ENCODE measurements around the gene ABCD3.

ABCD3 gene

DNA sequence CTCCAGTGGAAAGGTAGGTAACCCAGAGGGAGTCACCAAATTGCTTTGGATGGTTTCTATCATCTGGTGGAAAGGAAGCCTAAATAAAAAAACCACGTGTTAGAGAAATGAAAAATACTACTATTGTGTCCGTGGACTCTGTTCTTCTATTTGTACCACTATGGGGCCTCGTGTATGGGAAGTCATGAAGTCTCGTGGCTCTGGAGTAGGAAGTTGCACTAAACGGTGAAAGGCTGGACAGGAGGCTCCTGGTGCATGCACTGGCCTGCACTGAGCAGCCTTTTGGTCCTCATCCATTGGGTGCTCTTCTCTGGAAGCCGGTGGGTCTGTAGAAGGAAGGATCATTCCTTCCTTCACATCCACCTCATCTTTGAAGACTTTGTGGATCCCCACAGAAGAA, 106.3 kb downstream of the ABCD3 start:
- DNase-seq (ENCODE audit: low read depth, low spot score), result no peak
- WGBS (ENCODE audit: insufficient coverage, insufficient read length), result no CpG with 5 or more reads among the region's 6 CpGs
- Histone ChIP-seq H3K36me3 (ENCODE audit: control insufficient read depth, insufficient read depth, low read length) (no peaks in the 10 kb centered on the region), H3K4me3 (ENCODE audit: low read length) (no peak overlapping the region), H3K9me3 (ENCODE audit: control insufficient read depth, insufficient read depth, low read length) (no peaks in the 10 kb centered on the region), H3K4me1 (ENCODE audit: control insufficient read depth, insufficient read depth, low read length) (no peaks in the 10 kb centered on the region), H3K27ac (ENCODE audit: low read length) (no peak overlapping the region), H3K27me3 (ENCODE audit: control insufficient read depth, insufficient read depth, low read length) (no peaks in the 10 kb centered on the region)

DNA sequence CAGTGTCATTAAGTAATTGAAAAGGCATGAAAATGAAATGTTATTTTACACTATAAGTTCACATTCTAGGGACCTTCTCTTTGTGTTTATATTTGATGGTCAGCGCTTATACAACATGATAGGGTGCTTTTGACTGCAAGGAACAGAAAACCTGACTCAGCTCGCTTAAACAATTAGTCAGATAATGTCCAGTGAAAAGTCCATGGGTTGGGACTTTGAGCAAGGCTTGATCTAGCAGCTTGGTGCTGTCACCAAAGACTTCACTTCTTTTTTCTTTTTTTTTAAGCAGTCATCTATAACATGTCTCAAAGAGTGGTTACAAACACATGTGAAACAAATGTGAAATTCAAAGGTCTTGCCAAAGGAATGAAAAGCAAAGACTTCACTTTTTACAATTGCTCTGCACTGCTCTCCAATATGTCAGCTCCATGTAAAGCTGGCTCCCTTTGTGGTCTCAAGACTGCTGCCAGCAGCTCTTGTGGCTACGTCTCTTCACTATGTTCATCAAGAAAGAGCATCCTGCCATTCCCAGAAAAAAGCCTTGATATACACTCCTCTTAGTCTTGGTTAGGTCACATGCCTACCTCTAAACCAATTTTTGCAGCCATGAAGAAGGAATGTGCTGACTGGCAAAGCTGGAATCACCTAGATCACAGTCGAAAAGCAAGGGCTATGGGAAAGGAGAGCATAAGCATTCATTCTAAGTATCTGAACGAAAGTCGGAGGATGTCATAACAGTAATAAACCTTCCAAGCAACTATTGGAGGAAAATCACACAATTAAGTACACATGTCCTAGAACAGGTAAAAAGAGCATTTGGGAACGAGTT, 108.2 kb downstream of the ABCD3 start:
- WGBS (ENCODE audit: insufficient coverage, insufficient read length), result no CpG with 5 or more reads among the region's 7 CpGs

DNA sequence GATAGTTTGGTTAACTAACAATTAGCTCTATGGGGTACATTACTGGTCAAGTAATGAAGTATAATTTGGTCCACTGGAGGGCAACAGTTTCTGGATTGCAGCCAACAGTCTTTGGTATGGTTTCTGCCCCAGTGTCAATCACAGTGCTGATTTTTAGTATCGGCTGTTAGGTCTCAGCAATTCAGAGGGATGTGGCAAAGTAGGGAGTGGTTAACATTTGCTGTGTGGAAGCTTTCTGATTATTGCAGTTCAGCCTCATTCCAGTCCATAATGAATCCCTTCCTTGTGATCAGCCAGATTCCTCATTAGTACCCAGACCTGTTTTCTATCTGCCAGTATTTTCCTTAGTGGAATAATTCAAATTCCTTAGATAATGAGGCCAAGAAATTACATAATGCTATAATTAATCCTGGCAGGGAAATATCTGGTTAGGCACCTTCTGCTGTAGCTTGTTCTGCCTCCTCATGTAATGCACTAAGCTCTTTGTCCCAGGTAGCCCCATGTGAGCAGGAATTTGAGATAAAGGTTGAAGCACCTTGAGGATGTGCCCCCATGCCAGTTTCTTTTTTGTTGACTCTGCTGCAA, 109.3 kb downstream of the ABCD3 start:
- Histone ChIP-seq H3K27me3 (ENCODE audit: control insufficient read depth, insufficient read depth, low read length) (no peaks in the 10 kb centered on the region), H3K9me3 (ENCODE audit: control insufficient read depth, insufficient read depth, low read length) (no peaks in the 10 kb centered on the region), H3K36me3 (ENCODE audit: control insufficient read depth, insufficient read depth, low read length) (peaks cover 9% of the 10 kb centered on the region), H3K27ac (ENCODE audit: low read length) (no peak overlapping the region), H3K4me1 (ENCODE audit: control insufficient read depth, insufficient read depth, low read length) (no peaks in the 10 kb centered on the region), H3K4me3 (ENCODE audit: low read length) (no peak overlapping the region)
- DNase-seq (ENCODE audit: low read depth, low spot score), result no peak
- no CpG with 5 or more reads among the region's 1 CpG for WGBS (ENCODE audit: insufficient coverage, insufficient read length)

More for the DNA sequence above, 108.2 kb downstream of the ABCD3 start:
- H3K4me3 ChIP-seq (ENCODE audit: low read length), result no peak overlapping the region
- peaks cover 3% of the 10 kb centered on the region; the same call in 1 of the 2 replicates for H3K36me3 ChIP-seq (ENCODE audit: control insufficient read depth, insufficient read depth, low read length)
- no peaks in the 10 kb centered on the region for H3K9me3 ChIP-seq (ENCODE audit: control insufficient read depth, insufficient read depth, low read length)
- H3K4me1 ChIP-seq (ENCODE audit: control insufficient read depth, insufficient read depth, low read length), result no peaks in the 10 kb centered on the region
- DNase-seq (ENCODE audit: low read depth, low spot score), result no peak
- H3K27ac ChIP-seq (ENCODE audit: low read length), result no peak overlapping the region
- no peaks in the 10 kb centered on the region for H3K27me3 ChIP-seq (ENCODE audit: control insufficient read depth, insufficient read depth, low read length)

DNA sequence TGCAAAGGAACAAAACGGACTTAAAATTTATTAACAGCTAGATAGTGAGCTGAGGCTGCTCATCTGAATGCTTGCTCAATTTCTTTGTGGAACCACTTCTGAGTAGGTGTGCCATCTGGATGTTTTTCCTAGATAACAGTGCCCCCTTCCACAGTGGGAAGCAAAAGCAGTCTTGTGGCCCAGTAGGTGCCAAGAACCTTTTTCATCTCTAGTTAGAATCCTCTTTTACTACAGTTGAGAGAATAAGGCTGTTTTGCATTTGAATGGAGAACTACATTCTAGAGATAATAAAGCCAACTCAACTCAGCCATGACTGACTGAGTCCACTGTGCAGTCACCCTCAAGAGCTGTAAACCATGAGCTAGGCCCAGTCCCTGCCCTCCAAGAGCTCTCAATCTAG, 110.1 kb downstream of the ABCD3 start:
- WGBS (ENCODE audit: insufficient coverage, insufficient read length), result no CpG with 5 or more reads among the region's 1 CpG
- Histone ChIP-seq H3K4me3 (ENCODE audit: low read length) (no peak overlapping the region), H3K4me1 (ENCODE audit: control insufficient read depth, insufficient read depth, low read length) (no peaks in the 10 kb centered on the region), H3K27ac (ENCODE audit: low read length) (no peak overlapping the region), H3K36me3 (ENCODE audit: control insufficient read depth, insufficient read depth, low read length) (peaks cover 9% of the 10 kb centered on the region), H3K27me3 (ENCODE audit: control insufficient read depth, insufficient read depth, low read length) (no peaks in the 10 kb centered on the region), H3K9me3 (ENCODE audit: control insufficient read depth, insufficient read depth, low read length) (no peaks in the 10 kb centered on the region)
- DNase-seq (ENCODE audit: low read depth, low spot score), result no peak

DNA sequence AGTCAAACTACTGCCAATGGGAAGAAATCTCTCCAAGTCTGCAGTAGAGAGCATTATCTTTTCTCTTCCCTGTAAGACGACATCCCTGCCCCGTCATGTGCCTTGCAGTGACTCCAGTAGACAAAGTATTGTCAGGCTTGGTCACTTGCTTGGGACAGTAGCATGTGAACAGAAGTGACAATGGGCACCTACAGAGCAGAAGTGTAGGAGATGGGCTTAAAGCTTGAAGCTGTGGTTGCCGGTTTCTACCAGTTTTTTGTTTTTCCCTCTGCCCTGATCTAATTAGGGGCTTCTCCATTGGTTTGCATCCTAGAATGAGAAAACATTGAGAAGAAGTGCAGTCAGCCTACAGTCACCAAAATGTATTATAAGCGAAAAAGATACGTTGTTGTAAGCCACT, 110.6 kb downstream of the ABCD3 start:
- Histone ChIP-seq H3K4me3 (ENCODE audit: low read length) (no peak overlapping the region), H3K36me3 (ENCODE audit: control insufficient read depth, insufficient read depth, low read length) (peaks cover 9% of the 10 kb centered on the region), H3K27ac (ENCODE audit: low read length) (no peak overlapping the region), H3K4me1 (ENCODE audit: control insufficient read depth, insufficient read depth, low read length) (no peaks in the 10 kb centered on the region), H3K9me3 (ENCODE audit: control insufficient read depth, insufficient read depth, low read length) (no peaks in the 10 kb centered on the region), H3K27me3 (ENCODE audit: control insufficient read depth, insufficient read depth, low read length) (no peaks in the 10 kb centered on the region)
- no peak for DNase-seq (ENCODE audit: low read depth, low spot score)
- WGBS (ENCODE audit: insufficient coverage, insufficient read length), result no CpG with 5 or more reads among the region's 5 CpGs

DNA sequence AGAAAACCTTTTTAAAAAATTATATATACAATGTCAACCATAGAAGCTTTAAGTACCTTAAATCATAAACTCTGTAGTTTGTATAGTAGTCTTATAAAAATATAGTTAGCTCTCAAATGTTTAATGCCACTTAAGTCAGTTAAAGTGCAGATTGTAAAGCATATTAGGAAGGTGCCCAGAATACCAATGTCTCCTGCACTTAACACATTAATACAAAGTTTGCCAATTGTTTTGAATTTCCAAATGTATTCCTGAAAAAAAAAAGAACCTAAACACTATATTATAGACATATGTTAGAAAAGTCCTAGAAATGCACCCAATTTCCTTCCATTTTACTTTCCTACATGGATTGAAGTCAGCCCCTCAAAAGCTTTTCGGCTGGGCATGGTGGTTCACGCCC, 111.2 kb downstream of the ABCD3 start:
- Histone ChIP-seq H3K9me3 (ENCODE audit: control insufficient read depth, insufficient read depth, low read length) (no peaks in the 10 kb centered on the region), H3K4me1 (ENCODE audit: control insufficient read depth, insufficient read depth, low read length) (no peaks in the 10 kb centered on the region), H3K4me3 (ENCODE audit: low read length) (no peak overlapping the region), H3K27ac (ENCODE audit: low read length) (no peak overlapping the region), H3K27me3 (ENCODE audit: control insufficient read depth, insufficient read depth, low read length) (no peaks in the 10 kb centered on the region), H3K36me3 (ENCODE audit: control insufficient read depth, insufficient read depth, low read length) (peaks cover 9% of the 10 kb centered on the region)
- no peak for DNase-seq (ENCODE audit: low read depth, low spot score)
- WGBS (ENCODE audit: insufficient coverage, insufficient read length), result no CpG with 5 or more reads among the region's 2 CpGs

DNA sequence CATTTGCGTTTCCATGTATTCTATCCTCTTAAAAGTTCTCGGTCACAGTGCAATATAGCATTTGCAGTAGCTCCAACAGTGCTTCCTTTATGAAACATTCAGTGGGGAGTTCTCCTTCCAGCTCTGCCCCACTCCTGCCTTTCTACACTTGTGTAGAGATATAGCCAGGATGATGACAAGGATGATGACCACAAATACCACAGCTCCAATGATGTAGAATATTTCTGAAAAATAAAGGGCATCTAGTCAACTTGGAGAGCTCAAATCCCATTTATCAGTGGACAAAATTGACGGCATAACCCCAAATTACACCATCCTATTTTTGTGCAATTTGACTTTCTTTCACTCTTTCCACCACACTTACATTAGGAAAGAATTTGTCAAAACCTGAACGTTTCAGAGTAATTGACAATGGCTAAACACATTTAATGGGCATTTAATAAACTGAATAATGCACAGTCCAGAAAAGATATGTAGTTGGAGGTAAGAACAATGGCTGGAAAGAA, 112.2 kb downstream of the ABCD3 start:
- no CpG with 5 or more reads among the region's 4 CpGs for WGBS (ENCODE audit: insufficient coverage, insufficient read length)
- H3K36me3 ChIP-seq (ENCODE audit: control insufficient read depth, insufficient read depth, low read length), result peaks cover 11% of the 10 kb centered on the region
- DNase-seq (ENCODE audit: low read depth, low spot score), result no peak
- H3K27ac ChIP-seq (ENCODE audit: low read length), result no peak overlapping the region
- no peaks in the 10 kb centered on the region for H3K9me3 ChIP-seq (ENCODE audit: control insufficient read depth, insufficient read depth, low read length)
- H3K4me1 ChIP-seq (ENCODE audit: control insufficient read depth, insufficient read depth, low read length), result no peaks in the 10 kb centered on the region
- no peaks in the 10 kb centered on the region for H3K27me3 ChIP-seq (ENCODE audit: control insufficient read depth, insufficient read depth, low read length)
- H3K4me3 ChIP-seq (ENCODE audit: low read length), result no peak overlapping the region

DNA sequence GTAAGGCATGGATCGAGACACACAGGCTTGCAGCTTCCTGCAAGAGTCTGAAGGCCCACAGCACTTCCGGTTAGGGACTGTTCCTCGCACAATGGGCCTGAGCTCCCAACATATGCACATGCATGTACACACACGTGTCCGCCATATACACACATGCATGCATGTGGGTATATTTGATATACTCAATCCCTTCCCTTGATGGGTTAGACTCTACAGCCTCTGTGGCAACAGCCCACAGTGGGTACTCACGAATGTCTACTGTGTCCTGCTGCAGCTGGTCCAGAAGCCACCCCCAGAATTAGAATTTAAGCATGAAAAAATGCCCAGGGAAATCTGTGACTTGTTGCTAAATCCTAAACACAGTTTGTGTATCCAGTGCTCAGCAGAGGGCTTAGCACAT, 113.5 kb downstream of the ABCD3 start:
- Histone ChIP-seq H3K36me3 (ENCODE audit: control insufficient read depth, insufficient read depth, low read length) (peaks cover 11% of the 10 kb centered on the region), H3K27me3 (ENCODE audit: control insufficient read depth, insufficient read depth, low read length) (no peaks in the 10 kb centered on the region)

DNA sequence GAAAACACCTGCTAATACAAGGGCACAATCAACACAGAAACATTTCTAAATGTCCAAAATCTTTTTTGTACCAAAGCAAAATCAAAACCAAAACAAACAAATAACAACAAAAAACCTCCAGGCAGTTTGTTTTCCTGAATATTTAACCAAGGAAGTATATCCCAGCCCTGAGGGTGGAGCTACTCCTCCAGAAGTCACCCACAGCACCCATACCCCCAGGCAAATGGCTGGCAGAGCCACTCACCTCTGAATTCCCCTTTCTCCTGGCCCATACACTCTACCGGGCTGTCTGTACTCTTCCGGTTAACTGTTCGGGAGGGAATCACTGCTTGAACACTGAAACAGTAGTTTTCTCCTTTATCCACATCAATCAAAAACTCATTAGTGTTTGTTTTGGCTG, 113.9 kb downstream of the ABCD3 start:
- no CpG with 5 or more reads among the region's 3 CpGs for WGBS (ENCODE audit: insufficient coverage, insufficient read length)
- no peaks in the 10 kb centered on the region for H3K9me3 ChIP-seq (ENCODE audit: control insufficient read depth, insufficient read depth, low read length)
- H3K27me3 ChIP-seq (ENCODE audit: control insufficient read depth, insufficient read depth, low read length), result no peaks in the 10 kb centered on the region
- H3K36me3 ChIP-seq (ENCODE audit: control insufficient read depth, insufficient read depth, low read length), result peaks cover 11% of the 10 kb centered on the region
- H3K4me3 ChIP-seq (ENCODE audit: low read length), result no peak overlapping the region
- no peak overlapping the region for H3K27ac ChIP-seq (ENCODE audit: low read length)
- H3K4me1 ChIP-seq (ENCODE audit: control insufficient read depth, insufficient read depth, low read length), result no peaks in the 10 kb centered on the region
- no peak for DNase-seq (ENCODE audit: low read depth, low spot score)

More for the DNA sequence above, 113.5 kb downstream of the ABCD3 start:
- no peaks in the 10 kb centered on the region for H3K4me1 ChIP-seq (ENCODE audit: control insufficient read depth, insufficient read depth, low read length)
- no peak overlapping the region for H3K4me3 ChIP-seq (ENCODE audit: low read length)
- no CpG with 5 or more reads among the region's 6 CpGs for WGBS (ENCODE audit: insufficient coverage, insufficient read length)
- no peak overlapping the region for H3K27ac ChIP-seq (ENCODE audit: low read length)
- no peaks in the 10 kb centered on the region for H3K9me3 ChIP-seq (ENCODE audit: control insufficient read depth, insufficient read depth, low read length)
- DNase-seq (ENCODE audit: low read depth, low spot score), result no peak

DNA sequence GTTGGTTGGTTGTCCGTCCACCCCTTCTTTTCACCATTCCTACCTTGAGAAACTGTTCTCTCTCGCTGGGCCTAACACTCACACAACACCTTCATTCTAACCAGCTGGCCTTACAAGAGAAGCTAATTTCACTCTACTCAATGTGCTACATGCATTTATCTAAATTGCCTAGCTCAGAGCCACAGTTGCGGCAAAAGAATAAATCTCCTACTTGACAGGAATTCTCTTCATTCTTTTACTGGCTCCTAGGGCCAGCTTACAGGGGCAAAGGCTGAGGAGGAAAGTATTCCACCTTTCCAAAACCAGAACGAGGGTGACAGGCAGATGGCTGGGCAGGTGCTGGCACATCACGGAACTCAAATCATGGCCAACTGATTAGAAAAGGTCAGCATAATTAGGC, 116.9 kb downstream of the ABCD3 start:
- DNase-seq (ENCODE audit: low read depth, low spot score), result no peak
- no peaks in the 10 kb centered on the region for H3K27me3 ChIP-seq (ENCODE audit: control insufficient read depth, insufficient read depth, low read length)
- peaks cover 11% of the 10 kb centered on the region for H3K36me3 ChIP-seq (ENCODE audit: control insufficient read depth, insufficient read depth, low read length)
- H3K4me3 ChIP-seq (ENCODE audit: low read length), result no peak overlapping the region
- no peak overlapping the region for H3K27ac ChIP-seq (ENCODE audit: low read length)
- WGBS (ENCODE audit: insufficient coverage, insufficient read length), result no CpG with 5 or more reads among the region's 5 CpGs
- H3K4me1 ChIP-seq (ENCODE audit: control insufficient read depth, insufficient read depth, low read length), result peaks cover 3% of the 10 kb centered on the region
- H3K9me3 ChIP-seq (ENCODE audit: control insufficient read depth, insufficient read depth, low read length), result no peaks in the 10 kb centered on the region

Data from iPS DF 6.9 (cell line).